Panc1 (cell line): Measurements from ENCODE around the gene HOXA11. TPM values are rescaled to one million over a fixed set of nuclear protein-coding genes. Genes with fewer than 3 reads are reported as not detected.

Experiments used
- ATAC-seq: fragments of 200-7000 bp; cut with Tn5 transposase; 2 replicates; pipeline ENCODE4 v1.9.1; 2020; ENCODE audit warnings: mild to moderate bottlenecking, moderate library complexity
- BruUV-seq: library from RNA; stranded (reverse); fragments of 400-500 nt; replicated peaks from 2 replicates; lab custom pipeline; 2021; lab: Mats Ljungman, UMichigan
- CTCF ChIA-PET: fragments of 300-600 bp; sonication (Branson Sonifier 250); formaldehyde crosslinking; loops from one replicate; lab custom pipeline; 2022; ENCODE audit warnings: antibody characterized with exemption; lab: Charles Lee
- POLR2A ChIA-PET: fragments of 300-600 bp; sonication (Branson Sonifier 250); formaldehyde crosslinking; loops from one replicate; lab custom pipeline; 2022; ENCODE audit warnings: antibody characterized with exemption; lab: Charles Lee
- DNase-seq: peaks from one replicate; pipeline ENCODE4 v3.0.0-alpha.2; 2010; ENCODE audit warnings: low read depth, low spot score
- H3K27ac ChIP-seq: 2 replicates; pipeline ENCODE4 v1.5.1; 2011; ENCODE audit warnings: mild to moderate bottlenecking, low read length, inconsistent platforms
- H3K27me3 ChIP-seq: fragments of 200-500 bp; sonication (Bioruptor generic); 2 replicates; pipeline ENCODE4 v1.6.0; 2014; ENCODE audit warnings: low read length, inconsistent platforms; ENCODE audit not compliant: control insufficient read depth, insufficient read depth
- H3K36me3 ChIP-seq: fragments of 200-500 bp; sonication (Bioruptor generic); 2 replicates; pipeline ENCODE4 v1.5.1; 2014; ENCODE audit warnings: inconsistent platforms, mild to moderate bottlenecking, low read length, moderate library complexity; ENCODE audit not compliant: control insufficient read depth, insufficient read depth
- H3K4me1 ChIP-seq: 2 replicates; pipeline ENCODE4 v1.5.1; 2011; ENCODE audit warnings: inconsistent platforms, mild to moderate bottlenecking, low read length, moderate library complexity; ENCODE audit not compliant: control insufficient read depth, insufficient read depth
- H3K4me3 ChIP-seq, 2 experiments: 2 replicates each; pipeline ENCODE4 v1.5.1; 2011 to 2012; ENCODE audit warnings: low read depth in 2 of 2, low read length in 2 of 2, mild to moderate bottlenecking in 2 of 2, inconsistent platforms in 1 of 2, moderate library complexity in 1 of 2
- H3K9me3 ChIP-seq: fragments of 200-500 bp; sonication (Bioruptor generic); 2 replicates; pipeline ENCODE4 v1.5.1; 2014; ENCODE audit warnings: low read depth, mild to moderate bottlenecking, inconsistent platforms, low read length, moderate library complexity; ENCODE audit not compliant: control insufficient read depth, insufficient read depth
- CTCF ChIP-seq: fragments of 450-650 bp; IDR thresholded peaks from 2 replicates; pipeline ENCODE4 v1.5.1; 2017; ENCODE audit warnings: mild to moderate bottlenecking
- POLR2AphosphoS5 ChIP-seq: IDR thresholded peaks from 2 replicates; pipeline ENCODE4 v1.6.1; 2012; ENCODE audit warnings: mild to moderate bottlenecking, low read depth, low read length, moderate library complexity
- REST ChIP-seq, 2 experiments: IDR thresholded peaks; 2 replicates each; pipeline ENCODE4 v1.6.1; 2011 to 2012; ENCODE audit warnings: low read depth in 2 of 2, control low read depth in 1 of 2, low read length in 1 of 2, mild to moderate bottlenecking in 1 of 2, moderate library complexity in 1 of 2; ENCODE audit not compliant: insufficient read depth in 1 of 2
- SIN3A ChIP-seq: IDR thresholded peaks from 2 replicates; pipeline ENCODE4 v1.6.1; 2012; ENCODE audit warnings: low read depth, mild to moderate bottlenecking, low read length, moderate library complexity, borderline replicate concordance; ENCODE audit not compliant: insufficient read depth
- TCF7L2 ChIP-seq: IDR thresholded peaks from 2 replicates; pipeline ENCODE4 v1.6.1; 2011; ENCODE audit warnings: mild to moderate bottlenecking, low read depth, low read length, inconsistent platforms
- in situ Hi-C: cut with HindIII; loops from 2 replicates; pipeline ENCODE4 v1.10.0; 2016; ENCODE audit warnings: low sequenced_read_pairs, low pct_unique_long_range_greater_than_20kb
- intact Hi-C: fragments of 100-400 bp; cut with micrococcal nuclease; formaldehyde crosslinking; loops from one replicate; pipeline ENCODE4 v1.10.0; 2022; ENCODE audit not compliant: unreplicated experiment
- total RNA-seq: library from RNA; stranded (reverse); gene quantifications from one replicate; pipeline ENCODE4 v1.2.1, GENCODE V29; 2021; ENCODE audit not compliant: unreplicated experiment

Gene HOXA11
- total RNA-seq, 1 experiment from 2014 or later, result 0.57 TPM

GRCh38 chr7:27212497-27213432, 27.7 kb upstream of the HOXA11 start:
- in situ Hi-C loops (no loop called here), intact Hi-C loops (no loop called here)
- no peaks in the 10 kb centered on the region for H3K36me3 ChIP-seq
- no peaks in the 10 kb centered on the region for H3K27me3 ChIP-seq
- CTCF ChIA-PET, result no interaction called here
- H3K9me3 ChIP-seq, result no peaks in the 10 kb centered on the region
- ATAC-seq, result no peak
- no TSS peak for BruUV-seq
- POLR2A ChIA-PET, result no interaction called here
- H3K4me3 ChIP-seq, result no peak overlapping the region
- peaks cover 6% of the 10 kb centered on the region for H3K4me1 ChIP-seq
- no peak for TF ChIP-seq CTCF
- TF ChIP-seq POLR2AphosphoS5, result no peak
- no peak for TF ChIP-seq TCF7L2
- TF ChIP-seq REST (IDR thresholded peaks at IDR 0.05; ENCODE audit: insufficient read depth in 1 of 2, low read depth in 2 of 2, low read length in 1 of 2), result no peak
- H3K27ac ChIP-seq, result no peak overlapping the region
- no peak for DNase-seq

GRCh38 chr7:27211764-27212204, 26.8 kb upstream of the HOXA11 start:
- CTCF ChIA-PET, result no interaction called here
- no peak for DNase-seq
- Histone ChIP-seq H3K4me3 (no peak overlapping the region), H3K36me3 (no peaks in the 10 kb centered on the region), H3K4me1 (peaks cover 6% of the 10 kb centered on the region), H3K27me3 (no peaks in the 10 kb centered on the region; the same call in 1 of the 2 replicates), H3K9me3 (no peaks in the 10 kb centered on the region), H3K27ac (no peak overlapping the region)
- in situ Hi-C loops (no loop called here), intact Hi-C loops (no loop called here)
- ATAC-seq, result no peak
- POLR2A ChIA-PET, result no interaction called here
- no TSS peak for BruUV-seq
- TF ChIP-seq CTCF, result no peak
- TF ChIP-seq POLR2AphosphoS5, result no peak
- no peak for TF ChIP-seq SIN3A
- TF ChIP-seq REST (IDR thresholded peaks at IDR 0.05; ENCODE audit: insufficient read depth in 1 of 2, low read depth in 2 of 2, low read length in 1 of 2), result no peak
- TF ChIP-seq TCF7L2, result no peak
